Measurements from ENCODE around the gene SCARB1.

GRCh38 chr12:124883263-124884130 lies 19.8 kb upstream of the SCARB1 start:
- TF ChIP-seq, protein P1, sequence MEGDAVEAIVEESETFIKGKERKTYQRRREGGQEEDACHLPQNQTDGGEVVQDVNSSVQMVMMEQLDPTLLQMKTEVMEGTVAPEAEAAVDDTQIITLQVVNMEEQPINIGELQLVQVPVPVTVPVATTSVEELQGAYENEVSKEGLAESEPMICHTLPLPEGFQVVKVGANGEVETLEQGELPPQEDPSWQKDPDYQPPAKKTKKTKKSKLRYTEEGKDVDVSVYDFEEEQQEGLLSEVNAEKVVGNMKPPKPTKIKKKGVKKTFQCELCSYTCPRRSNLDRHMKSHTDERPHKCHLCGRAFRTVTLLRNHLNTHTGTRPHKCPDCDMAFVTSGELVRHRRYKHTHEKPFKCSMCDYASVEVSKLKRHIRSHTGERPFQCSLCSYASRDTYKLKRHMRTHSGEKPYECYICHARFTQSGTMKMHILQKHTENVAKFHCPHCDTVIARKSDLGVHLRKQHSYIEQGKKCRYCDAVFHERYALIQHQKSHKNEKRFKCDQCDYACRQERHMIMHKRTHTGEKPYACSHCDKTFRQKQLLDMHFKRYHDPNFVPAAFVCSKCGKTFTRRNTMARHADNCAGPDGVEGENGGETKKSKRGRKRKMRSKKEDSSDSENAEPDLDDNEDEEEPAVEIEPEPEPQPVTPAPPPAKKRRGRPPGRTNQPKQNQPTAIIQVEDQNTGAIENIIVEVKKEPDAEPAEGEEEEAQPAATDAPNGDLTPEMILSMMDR (IDR thresholded peaks at IDR 0.05) = no peak
- no peak for TF ChIP-seq POLR2A (IDR thresholded peaks at IDR 0.05)

Measured in body of pancreas (tissue), 4 donors.